Loucy (cell line): ENCODE measurements around the gene YIPF4.
"Not testable (repeated sequence)": the region's sequence is repeated elsewhere in the genome, so short reads cannot be mapped to it uniquely, and the experiment has no call there.

Experiments used
- H2AFZ ChIP-seq: fragments of 200-600 bp; sonication (generic); 2 replicates; pipeline ENCODE4 v1.6.0; 2016; ENCODE audit warnings: antibody characterized with exemption, mild to moderate bottlenecking, low read length, moderate library complexity
- H3F3A ChIP-seq: fragments of 200-600 bp; 2 replicates; pipeline ENCODE4 v1.6.0; 2016; ENCODE audit warnings: antibody characterized with exemption, low read depth, mild to moderate bottlenecking
- H3K27me3 ChIP-seq: fragments of 200-600 bp; sonication (generic); 2 replicates; pipeline ENCODE4 v1.6.1; 2014; ENCODE audit warnings: low read length, mild to moderate bottlenecking; ENCODE audit not compliant: insufficient read depth, poor library complexity, severe bottlenecking
- H3K36me3 ChIP-seq: fragments of 200-600 bp; sonication (generic); 2 replicates; pipeline ENCODE4 v1.6.1; 2016; ENCODE audit warnings: low read length; ENCODE audit not compliant: insufficient read depth
- H3K4me1 ChIP-seq: fragments of 200-600 bp; sonication (generic); 2 replicates; pipeline ENCODE4 v1.5.1; 2014; ENCODE audit warnings: low read length, mild to moderate bottlenecking; ENCODE audit not compliant: insufficient read depth, poor library complexity, severe bottlenecking
- H3K4me2 ChIP-seq: fragments of 200-600 bp; sonication (generic); 2 replicates; pipeline ENCODE4 v1.6.0; 2014; ENCODE audit warnings: antibody characterized with exemption, low read length, low read depth, mild to moderate bottlenecking; ENCODE audit not compliant: poor library complexity, severe bottlenecking
- H3K4me3 ChIP-seq: fragments of 200-600 bp; sonication (generic); 2 replicates; pipeline ENCODE4 v1.5.1; 2014; ENCODE audit warnings: low read length, mild to moderate bottlenecking, mixed read lengths; ENCODE audit not compliant: poor library complexity, severe bottlenecking
- H3K79me2 ChIP-seq: fragments of 200-600 bp; sonication (generic); 2 replicates; pipeline ENCODE4 v1.6.1; 2014; ENCODE audit warnings: low read length; ENCODE audit not compliant: insufficient read depth
- H3K9ac ChIP-seq: fragments of 200-600 bp; sonication (generic); 2 replicates; pipeline ENCODE4 v1.6.0; 2014; ENCODE audit warnings: mild to moderate bottlenecking, low read depth, low read length, moderate library complexity; ENCODE audit not compliant: poor library complexity, severe bottlenecking
- H3K9me2 ChIP-seq: fragments of 200-600 bp; sonication (generic); replicated peaks from 2 replicates; pipeline ENCODE4 v1.6.1; 2016; ENCODE audit warnings: low read depth, low read length, mixed read lengths
- H3K9me3 ChIP-seq: fragments of 200-600 bp; sonication (generic); 2 replicates; pipeline ENCODE4 v1.6.1; 2014; ENCODE audit warnings: mild to moderate bottlenecking, antibody characterized with exemption, low read length, low read depth; ENCODE audit not compliant: insufficient read depth
- H4K20me1 ChIP-seq: fragments of 200-600 bp; sonication (generic); 2 replicates; pipeline ENCODE4 v1.6.0; 2014; ENCODE audit warnings: antibody characterized with exemption, low read length, mild to moderate bottlenecking; ENCODE audit not compliant: insufficient read depth, poor library complexity, severe bottlenecking
- CTCF ChIP-seq: fragments of 200-600 bp; sonication (generic); conservative IDR thresholded peaks from 2 replicates; pipeline ENCODE4 v1.5.1; 2014; ENCODE audit warnings: mild to moderate bottlenecking, antibody characterized with exemption, low read length
- EZH2phosphoT487 ChIP-seq: fragments of 200-600 bp; IDR thresholded peaks from 2 replicates; pipeline ENCODE4 v1.6.1; 2018; ENCODE audit warnings: antibody characterized with exemption, mild to moderate bottlenecking, moderate library complexity, borderline replicate concordance

Gene YIPF4

GRCh38 chr2:32330136-32330535 lies 52.4 kb downstream of the YIPF4 start:
- no peaks in the 10 kb centered on the region for H4K20me1 ChIP-seq
- H3K9me3 ChIP-seq: no peaks in the 10 kb centered on the region
- H3K27me3 ChIP-seq: no peaks in the 10 kb centered on the region
- no peaks in the 10 kb centered on the region for H3K36me3 ChIP-seq
- no peaks in the 10 kb centered on the region for H3F3A ChIP-seq
- TF ChIP-seq CTCF (no peak), EZH2phosphoT487 (no peak)
- no peaks in the 10 kb centered on the region for H3K4me1 ChIP-seq
- H3K9me2 ChIP-seq: no peaks in the 10 kb centered on the region
- H3K79me2 ChIP-seq: no peaks in the 10 kb centered on the region
- H3K9ac ChIP-seq: no peak overlapping the region
- no peak overlapping the region for H3K4me2 ChIP-seq
- no peak overlapping the region for H3K4me3 ChIP-seq
- no peak overlapping the region for H2AFZ ChIP-seq

GRCh38 chr2:32342801-32343200 lies 65.1 kb downstream of the YIPF4 start:
- no peaks in the 10 kb centered on the region for H3K79me2 ChIP-seq
- no peaks in the 10 kb centered on the region for H3K9me3 ChIP-seq
- no peak overlapping the region for H2AFZ ChIP-seq
- no peaks in the 10 kb centered on the region for H3K4me1 ChIP-seq
- no peaks in the 10 kb centered on the region for H3F3A ChIP-seq
- no peak overlapping the region for H3K4me2 ChIP-seq
- H3K36me3 ChIP-seq: no peaks in the 10 kb centered on the region
- TF ChIP-seq CTCF: no peak
- TF ChIP-seq EZH2phosphoT487: no peak
- no peaks in the 10 kb centered on the region for H3K9me2 ChIP-seq
- no peak overlapping the region for H3K9ac ChIP-seq
- no peaks in the 10 kb centered on the region for H3K27me3 ChIP-seq
- H3K4me3 ChIP-seq: no peak overlapping the region
- no peaks in the 10 kb centered on the region for H4K20me1 ChIP-seq

- H3K36me3 ChIP-seq, H3K9me3 ChIP-seq, H3K79me2 ChIP-seq, H4K20me1 ChIP-seq, H3K4me1 ChIP-seq, H2AFZ ChIP-seq, H3K9me2 ChIP-seq, H3K4me3 ChIP-seq, H3K9ac ChIP-seq, H3K27me3 ChIP-seq, H3K4me2 ChIP-seq, H3F3A ChIP-seq: not testable (repeated sequence)
Observed at GRCh38 chr2:32350797-32351196, 73.1 kb downstream of the YIPF4 start.

- peak overlapping the region; percentile 76 for H3K4me2 ChIP-seq
- H3K4me3 ChIP-seq: peak overlapping the region; percentile 89
- H3K4me1 ChIP-seq: peaks cover 36% of the 10 kb centered on the region
- no peaks in the 10 kb centered on the region for H3F3A ChIP-seq
- peak overlapping the region; percentile 95 for H3K9ac ChIP-seq
- H3K9me2 ChIP-seq: no peaks in the 10 kb centered on the region
- no peaks in the 10 kb centered on the region for H3K36me3 ChIP-seq
- no peaks in the 10 kb centered on the region for H3K9me3 ChIP-seq
- peaks cover 37% of the 10 kb centered on the region for H4K20me1 ChIP-seq
- no peaks in the 10 kb centered on the region for H3K27me3 ChIP-seq
- H3K79me2 ChIP-seq: peaks cover 40% of the 10 kb centered on the region
- TF ChIP-seq EZH2phosphoT487 (no peak), CTCF (no peak)
- H2AFZ ChIP-seq: peak overlapping the region; percentile 91
Observed at GRCh38 chr2:32355976-32356680, 78.4 kb downstream of the YIPF4 start.
